Vagina (tissue), 2 donors: ENCODE measurements around the gene SULF2. TPM values are rescaled to one million over a fixed set of nuclear protein-coding genes. Genes with fewer than 3 reads are reported as not detected.

Experiments
- DNase-seq, 2 donors: peaks; one replicate each; pipeline ENCODE4 v3.0.0-alpha.2; 2017; ENCODE audit errors: extremely low spot score in 2 of 2
- H3K27ac ChIP-seq: fragments of 200-600 bp; sonication (generic); one replicate; pipeline ENCODE4 v1.5.1; 2019
- H3K27me3 ChIP-seq: fragments of 200-600 bp; sonication (generic); one replicate; pipeline ENCODE4 v1.5.1; 2019
- H3K36me3 ChIP-seq, 2 donors: fragments of 200-600 bp; sonication (generic); one replicate each; pipeline ENCODE4 v1.5.1; 2017 to 2019
- H3K4me1 ChIP-seq: fragments of 200-600 bp; sonication (generic); one replicate; pipeline ENCODE4 v1.5.1; 2019
- H3K4me3 ChIP-seq, 2 donors: fragments of 200-600 bp; sonication (generic); 1 replicate in 1 of 2; 2 replicates in 1 of 2; pipeline ENCODE4 v1.5.1; 2016 to 2019
- H3K9me3 ChIP-seq: fragments of 200-600 bp; sonication (generic); one replicate; pipeline ENCODE4 v1.5.1; 2019
- POLR2A ChIP-seq, 2 donors: fragments of 450-650 bp; IDR thresholded peaks; one replicate each; pipeline ENCODE4 v1.6.1; 2017; ENCODE audit warnings: antibody characterized with exemption in 2 of 2, mild to moderate bottlenecking in 2 of 2, moderate library complexity in 2 of 2
- POLR2AphosphoS5 ChIP-seq, 2 donors: sonication (generic); formaldehyde crosslinking; IDR thresholded peaks; one replicate each; pipeline ENCODE4 v1.9.0; 2017; ENCODE audit warnings: antibody characterized with exemption in 2 of 2, mild to moderate bottlenecking in 2 of 2, low read depth in 1 of 2; ENCODE audit not compliant: insufficient read depth in 1 of 2
- intact Hi-C: fragments of 100-400 bp; cut with DNase I; formaldehyde crosslinking; loops from one replicate; pipeline ENCODE4 v1.15.1; 2023
- total RNA-seq: library from RNA; depleted of rRNA; stranded (reverse); fragments of >200 nt; gene quantifications from one replicate; pipeline ENCODE4 v1.2.3, GENCODE V29; 2016
- TF ChIP-seq, protein P1 (sequence below), 3 experiments: fragments of 450-650 bp in 2 of 3; fragments of 200-600 bp in 1 of 3; sonication (generic) in 1 of 3; IDR thresholded peaks; one replicate each; pipeline ENCODE4 v1.5.1; 2017 to 2019; ENCODE audit warnings: antibody characterized with exemption in 3 of 3, mild to moderate bottlenecking in 2 of 3, moderate library complexity in 2 of 3

Gene SULF2
- total RNA-seq, 1 donor from 2014 or later: 157 TPM

GRCh38 chr20:47726632-47727031, 58.6 kb downstream of the SULF2 start:
- intact Hi-C loops: loop anchor here (10.0 kb wide), 1 partner anchor 58 kb away; the partner anchor contains the start of gene SULF2
- TF ChIP-seq, protein P1, sequence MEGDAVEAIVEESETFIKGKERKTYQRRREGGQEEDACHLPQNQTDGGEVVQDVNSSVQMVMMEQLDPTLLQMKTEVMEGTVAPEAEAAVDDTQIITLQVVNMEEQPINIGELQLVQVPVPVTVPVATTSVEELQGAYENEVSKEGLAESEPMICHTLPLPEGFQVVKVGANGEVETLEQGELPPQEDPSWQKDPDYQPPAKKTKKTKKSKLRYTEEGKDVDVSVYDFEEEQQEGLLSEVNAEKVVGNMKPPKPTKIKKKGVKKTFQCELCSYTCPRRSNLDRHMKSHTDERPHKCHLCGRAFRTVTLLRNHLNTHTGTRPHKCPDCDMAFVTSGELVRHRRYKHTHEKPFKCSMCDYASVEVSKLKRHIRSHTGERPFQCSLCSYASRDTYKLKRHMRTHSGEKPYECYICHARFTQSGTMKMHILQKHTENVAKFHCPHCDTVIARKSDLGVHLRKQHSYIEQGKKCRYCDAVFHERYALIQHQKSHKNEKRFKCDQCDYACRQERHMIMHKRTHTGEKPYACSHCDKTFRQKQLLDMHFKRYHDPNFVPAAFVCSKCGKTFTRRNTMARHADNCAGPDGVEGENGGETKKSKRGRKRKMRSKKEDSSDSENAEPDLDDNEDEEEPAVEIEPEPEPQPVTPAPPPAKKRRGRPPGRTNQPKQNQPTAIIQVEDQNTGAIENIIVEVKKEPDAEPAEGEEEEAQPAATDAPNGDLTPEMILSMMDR (IDR thresholded peaks at IDR 0.05): no peak
- no peak for TF ChIP-seq POLR2AphosphoS5 (IDR thresholded peaks at IDR 0.05; ENCODE audit: insufficient read depth in 1 of 2, low read depth in 1 of 2)
- TF ChIP-seq POLR2A (IDR thresholded peaks at IDR 0.05): no peak

GRCh38 chr20:47725248-47725973, 59.9 kb downstream of the SULF2 start:
- peaks cover 0 to 6% of the 10 kb centered on the region in 2 donors for H3K36me3 ChIP-seq
- H3K27me3 ChIP-seq: no peaks in the 10 kb centered on the region
- no peak overlapping the region for H3K27ac ChIP-seq
- no peak for DNase-seq
- intact Hi-C loops: loop anchor here (10.0 kb wide), 1 partner anchor 59 kb away; the partner anchor contains the start of gene SULF2
- peaks cover 32% of the 10 kb centered on the region for H3K4me1 ChIP-seq
- H3K4me3 ChIP-seq: no peak overlapping the region
- no peaks in the 10 kb centered on the region for H3K9me3 ChIP-seq
- TF ChIP-seq, protein P1 (IDR thresholded peaks at IDR 0.05): peak; percentile 60 to 74 (median 61)
- TF ChIP-seq POLR2A (IDR thresholded peaks at IDR 0.05): no peak
- TF ChIP-seq POLR2AphosphoS5 (IDR thresholded peaks at IDR 0.05; ENCODE audit: insufficient read depth in 1 of 2, low read depth in 1 of 2): peak in 1 of 2 donors; percentile 38

More at GRCh38 chr20:47726632-47727031, 58.6 kb downstream of the SULF2 start:
- Histone ChIP-seq H3K9me3 (no peaks in the 10 kb centered on the region), H3K4me3 (no peak overlapping the region), H3K4me1 (peaks cover 21% of the 10 kb centered on the region), H3K27me3 (no peaks in the 10 kb centered on the region), H3K27ac (no peak overlapping the region), H3K36me3 (peaks cover 0 to 15% of the 10 kb centered on the region in 2 donors)
- no peak for DNase-seq

- H3K9me3 ChIP-seq: no peaks in the 10 kb centered on the region
- H3K36me3 ChIP-seq: peaks cover 0 to 4% of the 10 kb centered on the region in 2 donors
- peaks cover 37% of the 10 kb centered on the region for H3K4me1 ChIP-seq
- no peaks in the 10 kb centered on the region for H3K27me3 ChIP-seq
- H3K27ac ChIP-seq: no peak overlapping the region
- no peak overlapping the region for H3K4me3 ChIP-seq
- no peak for DNase-seq
- intact Hi-C loops: loop anchor here (10.0 kb wide), 1 partner anchor 60 kb away; the partner anchor contains the start of gene SULF2
- TF ChIP-seq POLR2AphosphoS5 (IDR thresholded peaks at IDR 0.05; ENCODE audit: insufficient read depth in 1 of 2, low read depth in 1 of 2) (no peak), POLR2A (IDR thresholded peaks at IDR 0.05) (no peak)
- TF ChIP-seq, protein P1 (IDR thresholded peaks at IDR 0.05): no peak
Measured at GRCh38 chr20:47724910-47725247, 60.4 kb downstream of the SULF2 start.

- intact Hi-C loops: loop anchor here (10.0 kb wide), 1 partner anchor 60 kb away; the partner anchor contains the start of gene SULF2
- Histone ChIP-seq H3K27ac (no peak overlapping the region), H3K36me3 (peaks cover 0 to 4% of the 10 kb centered on the region in 2 donors), H3K27me3 (no peaks in the 10 kb centered on the region), H3K4me1 (peaks cover 42% of the 10 kb centered on the region), H3K4me3 (no peak overlapping the region), H3K9me3 (no peaks in the 10 kb centered on the region)
- no peak for DNase-seq
- TF ChIP-seq, protein P1 (IDR thresholded peaks at IDR 0.05): no peak
- TF ChIP-seq POLR2AphosphoS5 (IDR thresholded peaks at IDR 0.05; ENCODE audit: insufficient read depth in 1 of 2, low read depth in 1 of 2): no peak
- no peak for TF ChIP-seq POLR2A (IDR thresholded peaks at IDR 0.05)
Measured at GRCh38 chr20:47724396-47724795, 60.9 kb downstream of the SULF2 start.

GRCh38 chr20:47723322-47723721, 62.0 kb downstream of the SULF2 start:
- DNase-seq: no peak
- intact Hi-C loops: loop anchor here (10.0 kb wide), 1 partner anchor 61 kb away; the partner anchor contains the start of gene SULF2
- TF ChIP-seq POLR2AphosphoS5 (IDR thresholded peaks at IDR 0.05; ENCODE audit: insufficient read depth in 1 of 2, low read depth in 1 of 2) (no peak), POLR2A (IDR thresholded peaks at IDR 0.05) (no peak)
- TF ChIP-seq, protein P1 (IDR thresholded peaks at IDR 0.05): no peak
- no peaks in the 10 kb centered on the region for H3K9me3 ChIP-seq
- H3K27ac ChIP-seq: no peak overlapping the region
- H3K4me1 ChIP-seq: peaks cover 45% of the 10 kb centered on the region
- no peak overlapping the region for H3K4me3 ChIP-seq
- H3K36me3 ChIP-seq: peaks cover 0 to 4% of the 10 kb centered on the region in 2 donors
- H3K27me3 ChIP-seq: no peaks in the 10 kb centered on the region
